NCI-H2171 treated with DMSO at 0.1 percent for 48 hours (cell line): ENCODE data around the gene NUB1.

Experiments
- DNase-seq: peaks from one replicate; lab custom pipeline; 2025; lab: John Stamatoyannopoulos, UW

NUB1 gene

GRCh38 chr7:151404216-151405011 lies 62.8 kb downstream of the NUB1 start:
- DNase-seq: no peak

- no peak for DNase-seq
Observed at GRCh38 chr7:151405056-151405455, 63.4 kb downstream of the NUB1 start.

GRCh38 chr7:151405588-151405987 lies 64.0 kb downstream of the NUB1 start:
- no peak for DNase-seq

- no peak for DNase-seq
Observed at GRCh38 chr7:151406051-151406875, 64.7 kb downstream of the NUB1 start.

GRCh38 chr7:151406886-151407583 lies 65.4 kb downstream of the NUB1 start:
- DNase-seq: no peak

- DNase-seq: no peak
Observed at GRCh38 chr7:151408498-151408838, 66.9 kb downstream of the NUB1 start.

GRCh38 chr7:151408839-151409666 lies 67.4 kb downstream of the NUB1 start:
- DNase-seq: no peak

- peak; percentile 16 for DNase-seq
Observed at GRCh38 chr7:151409667-151410404, 68.2 kb downstream of the NUB1 start, which contains the start of gene WDR86. TSS of gene WDR86 (minus strand) at chr7:151410038. CDS start at chr7:151409589, 449 bp downstream.

- DNase-seq: peak; percentile 8
Observed at GRCh38 chr7:151410405-151411390, 69.1 kb downstream of the NUB1 start.

GRCh38 chr7:151411551-151411950 lies 69.9 kb downstream of the NUB1 start:
- DNase-seq: no peak

GRCh38 chr7:151412318-151412717 lies 70.7 kb downstream of the NUB1 start:
- no peak for DNase-seq

- DNase-seq: no peak
Observed at GRCh38 chr7:151413241-151413640, 71.6 kb downstream of the NUB1 start.

GRCh38 chr7:151415375-151416105 lies 73.9 kb downstream of the NUB1 start:
- DNase-seq: peak; percentile 32

- DNase-seq: no peak
Observed at GRCh38 chr7:151416112-151416940, 74.7 kb downstream of the NUB1 start.

GRCh38 chr7:151416941-151417315 lies 75.3 kb downstream of the NUB1 start:
- DNase-seq: no peak

GRCh38 chr7:151420144-151420543 lies 78.5 kb downstream of the NUB1 start:
- no peak for DNase-seq

GRCh38 chr7:151422212-151422611 lies 80.6 kb downstream of the NUB1 start:
- no peak for DNase-seq

GRCh38 chr7:151423226-151423625 lies 81.6 kb downstream of the NUB1 start:
- no peak for DNase-seq
